Caco-2 (cell line): Measurements from ENCODE around the gene TRAPPC6A. TPM values are rescaled to one million over a fixed set of nuclear protein-coding genes. Genes with fewer than 3 reads are reported as not detected.

Experiments
- BruUV-seq: library from RNA; stranded (reverse); fragments of 400-500 nt; replicated peaks from 2 replicates; lab custom pipeline; 2021; lab: Mats Ljungman, UMichigan
- CTCF ChIA-PET: fragments of 300-600 bp; sonication (Branson Sonifier 250); formaldehyde crosslinking; loops from one replicate; lab custom pipeline; 2022; ENCODE audit warnings: antibody characterized with exemption; lab: Charles Lee
- POLR2A ChIA-PET: fragments of 300-600 bp; sonication (Branson Sonifier 250); formaldehyde crosslinking; loops from one replicate; lab custom pipeline; 2022; ENCODE audit warnings: antibody characterized with exemption; lab: Charles Lee
- DNase-seq, 2 experiments: peaks; one replicate each; pipeline versions ENCODE4 v3.0.0 to v3.0.0-alpha.2; 2020 to 2022
- H3K27me3 ChIP-seq: replicated peaks from 2 replicates; pipeline ENCODE4 v1.6.0; 2011; ENCODE audit warnings: low read length; ENCODE audit not compliant: control insufficient read depth, insufficient read depth
- H3K36me3 ChIP-seq: 2 replicates; pipeline ENCODE4 v1.5.1; 2011; ENCODE audit warnings: low read length; ENCODE audit not compliant: control insufficient read depth, insufficient read depth
- H3K4me1 ChIP-seq: fragments of 250-450 bp; sonication (Bioruptor Pico); 2 replicates; pipeline ENCODE4 v1.5.1; 2020; ENCODE audit warnings: mild to moderate bottlenecking
- H3K4me3 ChIP-seq: 2 replicates; pipeline ENCODE4 v1.5.1; 2011; ENCODE audit warnings: low read depth, mild to moderate bottlenecking, control low read depth, low read length
- H3K9me3 ChIP-seq: fragments of 250-450 bp; sonication (Bioruptor Pico); 2 replicates; pipeline ENCODE4 v1.5.1; 2020; ENCODE audit warnings: mild to moderate bottlenecking, moderate library complexity
- H3K27ac Mint-ChIP-seq: one replicate; pipeline ENCODE4 v1.8.0; 2022; ENCODE audit warnings: mixed read lengths; ENCODE audit not compliant: unreplicated experiment
- H3K27me3 Mint-ChIP-seq: one replicate; pipeline ENCODE4 v1.8.0; 2022; ENCODE audit warnings: mixed read lengths; ENCODE audit not compliant: insufficient read depth, unreplicated experiment
- H3K36me3 Mint-ChIP-seq: one replicate; pipeline ENCODE4 v1.8.0; 2022; ENCODE audit warnings: mild to moderate bottlenecking, mixed read lengths; ENCODE audit not compliant: insufficient read depth, unreplicated experiment
- H3K4me1 Mint-ChIP-seq: one replicate; pipeline ENCODE4 v1.8.0; 2022; ENCODE audit warnings: low read depth, mixed read lengths; ENCODE audit not compliant: unreplicated experiment
- H3K4me3 Mint-ChIP-seq: one replicate; pipeline ENCODE4 v1.8.0; 2022; ENCODE audit warnings: mild to moderate bottlenecking, moderate library complexity, mixed read lengths; ENCODE audit not compliant: unreplicated experiment
- H3K9me3 Mint-ChIP-seq: one replicate; pipeline ENCODE4 v1.8.0; 2022; ENCODE audit warnings: mixed read lengths; ENCODE audit not compliant: unreplicated experiment
- CTCF ChIP-seq, 2 experiments: fragments of 200-600 bp in 1 of 2; IDR thresholded peaks; 1 replicate in 1 of 2; 2 replicates in 1 of 2; pipeline versions ENCODE4 v1.5.1 to v1.8.0; 2011 to 2022; ENCODE audit warnings: antibody characterized with exemption in 1 of 2, control low read depth in 1 of 2, inconsistent platforms in 1 of 2, low read depth in 1 of 2, low read length in 1 of 2, mild to moderate bottlenecking in 1 of 2, moderate library complexity in 1 of 2; ENCODE audit not compliant: insufficient read depth in 1 of 2, severe bottlenecking in 1 of 2, unreplicated experiment in 1 of 2
- intact Hi-C: fragments of 100-400 bp; cut with micrococcal nuclease; formaldehyde crosslinking; loops from one replicate; pipeline ENCODE4 v1.10.0; 2022; ENCODE audit not compliant: unreplicated experiment
- total RNA-seq: library from RNA; stranded (reverse); gene quantifications from 2 replicates; pipeline ENCODE4 v1.2.3, GENCODE V29; 2022

TRAPPC6A gene
- total RNA-seq, 1 experiment from 2014 or later, result 53.2 TPM

DNA sequence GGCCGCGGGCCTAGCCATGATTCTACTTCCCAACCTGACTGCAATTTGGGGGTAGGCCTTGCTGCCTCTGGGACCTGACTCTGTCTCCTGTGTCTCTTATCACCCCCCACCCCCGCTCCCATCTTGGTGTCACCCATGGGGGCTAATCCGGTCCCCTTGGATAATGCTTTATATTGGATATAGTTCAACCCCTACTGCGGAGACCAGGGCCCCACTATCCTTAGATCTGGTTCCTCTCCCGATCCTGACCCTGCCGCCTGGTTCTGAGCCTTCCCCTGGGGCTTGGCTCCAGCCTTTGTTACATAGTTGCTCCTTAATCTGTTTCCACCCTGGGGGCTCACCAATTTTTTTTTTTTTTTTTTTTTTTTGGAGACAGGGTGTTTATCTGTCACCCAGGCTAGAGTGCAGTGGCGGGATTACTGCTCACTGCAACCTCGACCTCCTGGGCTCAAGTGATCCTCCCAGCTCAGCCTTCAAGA, 1.9 kb upstream of the TRAPPC6A start:
- peaks cover 28% of the 10 kb centered on the region for H3K36me3 Mint-ChIP-seq
- H3K27me3 Mint-ChIP-seq, result no peaks in the 10 kb centered on the region
- ChIA-PET POLR2A (interaction anchor here (0.7 to 2.1 kb wide), 3 partner anchors 88 to 225 kb away, joined by 3 to 19 read pairs (median 3); partner anchors contain the start of gene PPP1R37), CTCF (interaction anchor here (0.7 to 2.2 kb wide), 4 partner anchors 13 to 33 kb away, joined by 4 to 12 read pairs (median 7); no protein-coding TSS in a partner anchor)
- no peak for DNase-seq
- H3K27ac Mint-ChIP-seq, result peak overlapping the region; percentile 81
- no peaks in the 10 kb centered on the region for H3K27me3 ChIP-seq
- H3K4me1 Mint-ChIP-seq, result peaks cover 15% of the 10 kb centered on the region
- no peaks in the 10 kb centered on the region for H3K9me3 ChIP-seq
- BruUV-seq, result no TSS peak
- peak overlapping the region; percentile 85 for H3K4me3 Mint-ChIP-seq
- no peaks in the 10 kb centered on the region for H3K4me1 ChIP-seq
- no peaks in the 10 kb centered on the region for H3K36me3 ChIP-seq
- no peaks in the 10 kb centered on the region for H3K9me3 Mint-ChIP-seq
- no peak for TF ChIP-seq CTCF (IDR thresholded peaks at IDR 0.05; ENCODE audit: insufficient read depth in 1 of 2, low read depth in 1 of 2, low read length in 1 of 2, severe bottlenecking in 1 of 2, unreplicated experiment in 1 of 2)
- peak overlapping the region; percentile 77 for H3K4me3 ChIP-seq
- intact Hi-C loops, result loop anchor here (2.0 to 5.0 kb wide), 3 partner anchors 19 to 227 kb away; partner anchors contain the start of genes NKPD1, POLR1G and PPP1R13L

- no peaks in the 10 kb centered on the region for H3K27me3 ChIP-seq
- H3K4me3 ChIP-seq, result peak overlapping the region; percentile 77
- H3K36me3 Mint-ChIP-seq, result peaks cover 28% of the 10 kb centered on the region
- TF ChIP-seq CTCF (IDR thresholded peaks at IDR 0.05; ENCODE audit: insufficient read depth in 1 of 2, low read depth in 1 of 2, low read length in 1 of 2, severe bottlenecking in 1 of 2, unreplicated experiment in 1 of 2), result no peak
- H3K36me3 ChIP-seq, result no peaks in the 10 kb centered on the region
- ChIA-PET POLR2A (interaction anchor here (0.7 to 2.1 kb wide), 6 partner anchors 19 to 225 kb away, joined by 3 to 19 read pairs (median 6); partner anchors contain the start of genes NKPD1 and PPP1R37), CTCF (interaction anchor here (0.6 to 2.2 kb wide), 13 partner anchors 14 to 370 kb away, joined by 3 to 17 read pairs (median 5); partner anchors contain the start of gene NKPD1)
- no TSS peak for BruUV-seq
- H3K27me3 Mint-ChIP-seq, result no peaks in the 10 kb centered on the region
- H3K4me1 Mint-ChIP-seq, result peaks cover 11% of the 10 kb centered on the region
- H3K4me3 Mint-ChIP-seq, result peak overlapping the region; percentile 85
- intact Hi-C loops, result loop anchor here (2.0 to 5.0 kb wide), 3 partner anchors 18 to 228 kb away; partner anchors contain the start of genes NKPD1, POLR1G and PPP1R13L
- DNase-seq, result peak in 1 of 2 experiments; percentile 57
- no peaks in the 10 kb centered on the region for H3K9me3 Mint-ChIP-seq
- no peaks in the 10 kb centered on the region for H3K9me3 ChIP-seq
- no peaks in the 10 kb centered on the region for H3K4me1 ChIP-seq
- H3K27ac Mint-ChIP-seq, result peak overlapping the region; percentile 88
Observed at GRCh38 chr19:45179072-45179891, 1.2 kb upstream of the TRAPPC6A start.
